Caco-2 (cell line): ENCODE measurements around the gene TGM1. TPM values are rescaled to one million over a fixed set of nuclear protein-coding genes. Genes with fewer than 3 reads are reported as not detected.
A peak's percentile ranks its signal among the peaks of the same experiment; 100 is the strongest.

Experiments
- BruUV-seq: library from RNA; stranded (reverse); fragments of 400-500 nt; replicated peaks from 2 replicates; lab custom pipeline; 2021; lab: Mats Ljungman, UMichigan
- CTCF ChIA-PET: fragments of 300-600 bp; sonication (Branson Sonifier 250); formaldehyde crosslinking; loops from one replicate; lab custom pipeline; 2022; ENCODE audit warnings: antibody characterized with exemption; lab: Charles Lee
- POLR2A ChIA-PET: fragments of 300-600 bp; sonication (Branson Sonifier 250); formaldehyde crosslinking; loops from one replicate; lab custom pipeline; 2022; ENCODE audit warnings: antibody characterized with exemption; lab: Charles Lee
- DNase-seq, 2 experiments: peaks; one replicate each; pipeline versions ENCODE4 v3.0.0 to v3.0.0-alpha.2; 2020 to 2022
- H3K27me3 ChIP-seq: replicated peaks from 2 replicates; pipeline ENCODE4 v1.6.0; 2011; ENCODE audit warnings: low read length; ENCODE audit not compliant: control insufficient read depth, insufficient read depth
- H3K36me3 ChIP-seq: 2 replicates; pipeline ENCODE4 v1.5.1; 2011; ENCODE audit warnings: low read length; ENCODE audit not compliant: control insufficient read depth, insufficient read depth
- H3K4me1 ChIP-seq: fragments of 250-450 bp; sonication (Bioruptor Pico); 2 replicates; pipeline ENCODE4 v1.5.1; 2020; ENCODE audit warnings: mild to moderate bottlenecking
- H3K4me3 ChIP-seq: 2 replicates; pipeline ENCODE4 v1.5.1; 2011; ENCODE audit warnings: low read depth, mild to moderate bottlenecking, control low read depth, low read length
- H3K9me3 ChIP-seq: fragments of 250-450 bp; sonication (Bioruptor Pico); 2 replicates; pipeline ENCODE4 v1.5.1; 2020; ENCODE audit warnings: mild to moderate bottlenecking, moderate library complexity
- H3K27ac Mint-ChIP-seq: one replicate; pipeline ENCODE4 v1.8.0; 2022; ENCODE audit warnings: mixed read lengths; ENCODE audit not compliant: unreplicated experiment
- H3K27me3 Mint-ChIP-seq: one replicate; pipeline ENCODE4 v1.8.0; 2022; ENCODE audit warnings: mixed read lengths; ENCODE audit not compliant: insufficient read depth, unreplicated experiment
- H3K36me3 Mint-ChIP-seq: one replicate; pipeline ENCODE4 v1.8.0; 2022; ENCODE audit warnings: mild to moderate bottlenecking, mixed read lengths; ENCODE audit not compliant: insufficient read depth, unreplicated experiment
- H3K4me1 Mint-ChIP-seq: one replicate; pipeline ENCODE4 v1.8.0; 2022; ENCODE audit warnings: low read depth, mixed read lengths; ENCODE audit not compliant: unreplicated experiment
- H3K4me3 Mint-ChIP-seq: one replicate; pipeline ENCODE4 v1.8.0; 2022; ENCODE audit warnings: mild to moderate bottlenecking, moderate library complexity, mixed read lengths; ENCODE audit not compliant: unreplicated experiment
- H3K9me3 Mint-ChIP-seq: one replicate; pipeline ENCODE4 v1.8.0; 2022; ENCODE audit warnings: mixed read lengths; ENCODE audit not compliant: unreplicated experiment
- CTCF ChIP-seq, 2 experiments: fragments of 200-600 bp in 1 of 2; IDR thresholded peaks; 1 replicate in 1 of 2; 2 replicates in 1 of 2; pipeline versions ENCODE4 v1.5.1 to v1.8.0; 2011 to 2022; ENCODE audit warnings: antibody characterized with exemption in 1 of 2, control low read depth in 1 of 2, inconsistent platforms in 1 of 2, low read depth in 1 of 2, low read length in 1 of 2, mild to moderate bottlenecking in 1 of 2, moderate library complexity in 1 of 2; ENCODE audit not compliant: insufficient read depth in 1 of 2, severe bottlenecking in 1 of 2, unreplicated experiment in 1 of 2
- intact Hi-C: fragments of 100-400 bp; cut with micrococcal nuclease; formaldehyde crosslinking; loops from one replicate; pipeline ENCODE4 v1.10.0; 2022; ENCODE audit not compliant: unreplicated experiment
- total RNA-seq: library from RNA; stranded (reverse); gene quantifications from 2 replicates; pipeline ENCODE4 v1.2.3, GENCODE V29; 2022

TGM1 gene
- total RNA-seq, 1 experiment from 2014 or later: 5.9 TPM

DNA sequence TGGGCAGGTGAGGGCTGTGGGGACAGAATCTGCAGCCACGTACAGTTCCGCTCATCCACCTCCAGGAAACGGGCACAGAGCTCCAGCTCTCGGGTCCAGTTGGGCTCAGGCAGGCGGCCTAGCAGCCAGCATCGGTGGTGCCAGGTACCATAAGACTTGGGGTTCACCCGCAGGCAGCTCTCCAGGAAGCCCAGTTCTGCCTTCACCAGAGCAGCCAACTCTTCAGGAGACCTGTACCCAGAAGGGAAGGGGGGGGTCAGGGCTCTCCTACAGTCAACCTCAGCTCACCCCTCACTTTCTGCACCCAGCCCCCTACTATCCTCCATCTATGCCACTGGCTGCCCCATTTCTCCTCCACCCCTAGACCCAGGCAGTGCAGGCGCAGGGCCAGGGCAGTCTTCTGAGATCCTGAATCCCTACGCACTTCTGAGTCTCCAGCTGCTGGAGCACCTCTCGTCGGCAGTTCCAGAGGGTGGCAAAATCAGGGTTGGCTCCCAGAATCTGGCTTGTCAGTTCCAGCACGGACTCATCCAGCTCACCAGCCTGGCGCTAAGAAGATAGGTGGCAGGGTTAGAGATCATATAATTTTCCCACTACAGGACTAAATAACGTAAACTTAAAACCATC is 7.0 kb upstream of the TGM1 start:
- ChIA-PET POLR2A (interaction anchor here (0.5 to 2.1 kb wide), 2 partner anchors 27 to 172 kb away, joined by 3 to 39 read pairs; partner anchors contain the start of gene TINF2), CTCF (interaction anchor here (0.9 to 1.8 kb wide), 3 partner anchors 27 to 162 kb away, joined by 4 to 16 read pairs (median 6); partner anchors contain the start of genes DHRS1 and NOP9)
- H3K9me3 Mint-ChIP-seq: no peaks in the 10 kb centered on the region
- no peak overlapping the region for H3K4me3 Mint-ChIP-seq
- Histone ChIP-seq H3K36me3 (no peaks in the 10 kb centered on the region), H3K27me3 (no peaks in the 10 kb centered on the region), H3K9me3 (no peaks in the 10 kb centered on the region), H3K4me3 (no peak overlapping the region), H3K4me1 (peaks cover 5% of the 10 kb centered on the region)
- intact Hi-C loops: no loop called here
- H3K27ac Mint-ChIP-seq: no peak overlapping the region
- BruUV-seq: TSS peak; percentile 56
- no peak for TF ChIP-seq CTCF (IDR thresholded peaks at IDR 0.05; ENCODE audit: insufficient read depth in 1 of 2, low read depth in 1 of 2, low read length in 1 of 2, severe bottlenecking in 1 of 2, unreplicated experiment in 1 of 2)
- H3K4me1 Mint-ChIP-seq: peaks cover 11% of the 10 kb centered on the region
- peaks cover 6% of the 10 kb centered on the region for H3K36me3 Mint-ChIP-seq
- DNase-seq: no peak
- H3K27me3 Mint-ChIP-seq: no peaks in the 10 kb centered on the region

- H3K9me3 ChIP-seq: no peaks in the 10 kb centered on the region
- H3K4me3 ChIP-seq: no peak overlapping the region
- POLR2A ChIA-PET: interaction anchor here (0.5 to 0.6 kb wide), 2 partner anchors 173 to 175 kb away, joined by 3 read pairs; partner anchors contain the start of gene PCK2
- no peaks in the 10 kb centered on the region for H3K36me3 ChIP-seq
- intact Hi-C loops: no loop called here
- no peaks in the 10 kb centered on the region for H3K27me3 ChIP-seq
- peaks cover 11% of the 10 kb centered on the region for H3K4me1 Mint-ChIP-seq
- peaks cover 6% of the 10 kb centered on the region for H3K36me3 Mint-ChIP-seq
- no peaks in the 10 kb centered on the region for H3K9me3 Mint-ChIP-seq
- CTCF ChIA-PET: no interaction called here
- DNase-seq: no peak
- no peak overlapping the region for H3K27ac Mint-ChIP-seq
- no peak overlapping the region for H3K4me3 Mint-ChIP-seq
- H3K4me1 ChIP-seq: peaks cover 7% of the 10 kb centered on the region
- no peaks in the 10 kb centered on the region for H3K27me3 Mint-ChIP-seq
- no TSS peak for BruUV-seq
- no peak for TF ChIP-seq CTCF (IDR thresholded peaks at IDR 0.05; ENCODE audit: insufficient read depth in 1 of 2, low read depth in 1 of 2, low read length in 1 of 2, severe bottlenecking in 1 of 2, unreplicated experiment in 1 of 2)
Observed at GRCh38 chr14:24269368-24269767, 6.4 kb upstream of the TGM1 start.

DNA sequence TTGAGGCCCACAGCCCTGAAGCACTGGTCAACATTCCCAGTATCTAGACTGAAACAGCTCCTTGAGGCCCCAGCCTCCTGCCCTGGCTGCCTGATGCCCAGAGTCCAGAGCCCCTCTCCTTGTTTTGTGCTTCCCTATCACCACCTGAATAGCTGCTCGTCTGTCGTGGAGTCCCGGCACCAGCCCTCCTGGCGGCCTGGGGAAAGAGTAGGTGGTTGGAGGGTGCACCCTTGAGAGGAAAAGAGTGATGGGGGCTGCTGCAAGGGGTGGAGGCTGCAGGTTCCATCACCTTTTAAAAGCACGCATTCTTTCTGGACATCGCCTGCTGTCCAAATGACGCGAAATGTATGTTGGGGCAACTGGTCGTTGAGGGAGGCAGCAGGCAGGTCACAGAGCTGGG is 5.2 kb upstream of the TGM1 start:
- BruUV-seq: no TSS peak
- Histone ChIP-seq H3K4me3 (no peak overlapping the region), H3K9me3 (no peaks in the 10 kb centered on the region), H3K36me3 (no peaks in the 10 kb centered on the region), H3K4me1 (peaks cover 17% of the 10 kb centered on the region), H3K27me3 (no peaks in the 10 kb centered on the region)
- no peak overlapping the region for H3K27ac Mint-ChIP-seq
- ChIA-PET POLR2A (interaction anchor here (0.6 kb wide), 4 partner anchors 32 to 174 kb away, joined by 3 to 4 read pairs (median 4); partner anchors contain the start of gene NOP9), CTCF (no interaction called here)
- no peak for DNase-seq
- H3K4me1 Mint-ChIP-seq: peaks cover 11% of the 10 kb centered on the region
- no peaks in the 10 kb centered on the region for H3K9me3 Mint-ChIP-seq
- intact Hi-C loops: no loop called here
- no peaks in the 10 kb centered on the region for H3K27me3 Mint-ChIP-seq
- no peak overlapping the region for H3K4me3 Mint-ChIP-seq
- H3K36me3 Mint-ChIP-seq: peaks cover 6% of the 10 kb centered on the region
- TF ChIP-seq CTCF (IDR thresholded peaks at IDR 0.05; ENCODE audit: insufficient read depth in 1 of 2, low read depth in 1 of 2, low read length in 1 of 2, severe bottlenecking in 1 of 2, unreplicated experiment in 1 of 2): no peak
